Mucosa of rectum (tissue), 2 donors: ENCODE results near the gene KRT80.

Source experiments
- H3K27ac ChIP-seq, 2 donors: one replicate each; pipeline ENCODE4 v1.7.0; 2013; ENCODE audit warnings: inconsistent platforms in 2 of 2, low read depth in 2 of 2, low read length in 2 of 2
- H3K27me3 ChIP-seq, 2 donors: one replicate each; pipeline ENCODE4 v1.7.0; 2013; ENCODE audit warnings: low read length in 2 of 2; ENCODE audit not compliant: control insufficient read depth in 2 of 2, insufficient read depth in 2 of 2
- H3K36me3 ChIP-seq, 2 donors: one replicate each; pipeline ENCODE4 v1.7.0; 2013; ENCODE audit warnings: low read length in 2 of 2; ENCODE audit not compliant: control insufficient read depth in 2 of 2, insufficient read depth in 2 of 2
- H3K4me1 ChIP-seq, 2 donors: one replicate each; pipeline ENCODE4 v1.7.0; 2013; ENCODE audit warnings: low read length in 2 of 2, mild to moderate bottlenecking in 1 of 2; ENCODE audit not compliant: control insufficient read depth in 2 of 2, insufficient read depth in 2 of 2
- H3K4me3 ChIP-seq, 2 donors: one replicate each; pipeline ENCODE4 v1.7.0; 2013; ENCODE audit warnings: low read length in 2 of 2
- H3K9ac ChIP-seq, 2 donors: one replicate each; pipeline ENCODE4 v1.7.0; 2013; ENCODE audit warnings: low read length in 2 of 2, low read depth in 1 of 2, mild to moderate bottlenecking in 1 of 2
- H3K9me3 ChIP-seq, 2 donors: one replicate each; pipeline ENCODE4 v1.7.0; 2013; ENCODE audit warnings: low read length in 2 of 2; ENCODE audit not compliant: control insufficient read depth in 2 of 2
- donor health status: healthy.
- donor health status: Normal muscosa, but diverticular disease.

The KRT80 gene

GRCh38 chr12:52228366-52228765 lies 36.6 kb upstream of the KRT80 start:
- Histone ChIP-seq H3K4me3 (no peak overlapping the region), H3K27me3 (peaks cover 3 to 12% of the 10 kb centered on the region in 2 donors), H3K27ac (no peak overlapping the region), H3K9ac (no peak overlapping the region), H3K4me1 (peaks cover 9 to 13% of the 10 kb centered on the region in 2 donors), H3K36me3 (no peaks in the 10 kb centered on the region), H3K9me3 (no peaks in the 10 kb centered on the region)

- Histone ChIP-seq H3K27ac (no peak overlapping the region), H3K36me3 (no peaks in the 10 kb centered on the region), H3K9ac (no peak overlapping the region), H3K9me3 (no peaks in the 10 kb centered on the region), H3K4me1 (peaks cover 5 to 13% of the 10 kb centered on the region in 2 donors), H3K4me3 (no peak overlapping the region), H3K27me3 (peaks cover 3 to 9% of the 10 kb centered on the region in 2 donors)
Observed at GRCh38 chr12:52227606-52228166, 35.9 kb upstream of the KRT80 start.

GRCh38 chr12:52226446-52226845 lies 34.6 kb upstream of the KRT80 start:
- H3K4me3 ChIP-seq: no peak overlapping the region
- H3K27ac ChIP-seq: no peak overlapping the region
- no peaks in the 10 kb centered on the region for H3K36me3 ChIP-seq
- peaks cover 2 to 8% of the 10 kb centered on the region in 2 donors for H3K27me3 ChIP-seq
- H3K4me1 ChIP-seq: peaks cover 0 to 4% of the 10 kb centered on the region in 2 donors
- H3K9ac ChIP-seq: no peak overlapping the region
- no peaks in the 10 kb centered on the region for H3K9me3 ChIP-seq

GRCh38 chr12:52225752-52226151 lies 33.9 kb upstream of the KRT80 start:
- Histone ChIP-seq H3K4me3 (no peak overlapping the region), H3K4me1 (peaks cover 0 to 7% of the 10 kb centered on the region in 2 donors), H3K27me3 (peaks cover 2 to 4% of the 10 kb centered on the region in 2 donors), H3K9ac (no peak overlapping the region), H3K27ac (no peak overlapping the region), H3K36me3 (no peaks in the 10 kb centered on the region), H3K9me3 (no peaks in the 10 kb centered on the region)

GRCh38 chr12:52224151-52224550 lies 32.3 kb upstream of the KRT80 start:
- H3K27me3 ChIP-seq: peaks cover 2 to 4% of the 10 kb centered on the region in 2 donors
- no peak overlapping the region for H3K4me3 ChIP-seq
- no peak overlapping the region for H3K27ac ChIP-seq
- H3K9ac ChIP-seq: no peak overlapping the region
- H3K9me3 ChIP-seq: no peaks in the 10 kb centered on the region
- peaks cover 4 to 7% of the 10 kb centered on the region in 2 donors for H3K4me1 ChIP-seq
- H3K36me3 ChIP-seq: no peaks in the 10 kb centered on the region

GRCh38 chr12:52223406-52224039 lies 31.7 kb upstream of the KRT80 start:
- Histone ChIP-seq H3K4me3 (no peak overlapping the region), H3K27me3 (peaks cover 2 to 4% of the 10 kb centered on the region in 2 donors), H3K9me3 (no peaks in the 10 kb centered on the region), H3K9ac (no peak overlapping the region), H3K36me3 (no peaks in the 10 kb centered on the region), H3K4me1 (peaks cover 4 to 7% of the 10 kb centered on the region in 2 donors), H3K27ac (no peak overlapping the region)

GRCh38 chr12:52222692-52223091 lies 30.9 kb upstream of the KRT80 start:
- Histone ChIP-seq H3K27ac (no peak overlapping the region), H3K9ac (no peak overlapping the region), H3K9me3 (no peaks in the 10 kb centered on the region), H3K27me3 (peaks cover 2 to 4% of the 10 kb centered on the region in 2 donors), H3K4me3 (no peak overlapping the region), H3K4me1 (peaks cover 4 to 9% of the 10 kb centered on the region in 2 donors), H3K36me3 (no peaks in the 10 kb centered on the region)

GRCh38 chr12:52221912-52222457 lies 30.2 kb upstream of the KRT80 start:
- H3K9ac ChIP-seq: no peak overlapping the region
- H3K4me1 ChIP-seq: peaks cover 4 to 12% of the 10 kb centered on the region in 2 donors
- H3K27ac ChIP-seq: no peak overlapping the region
- no peak overlapping the region for H3K4me3 ChIP-seq
- H3K27me3 ChIP-seq: peaks cover 2 to 4% of the 10 kb centered on the region in 2 donors
- no peaks in the 10 kb centered on the region for H3K9me3 ChIP-seq
- H3K36me3 ChIP-seq: no peaks in the 10 kb centered on the region

GRCh38 chr12:52221070-52221781 lies 29.4 kb upstream of the KRT80 start:
- peaks cover 4 to 16% of the 10 kb centered on the region in 2 donors for H3K4me1 ChIP-seq

GRCh38 chr12:52220477-52220876 lies 28.7 kb upstream of the KRT80 start:
- H3K4me3 ChIP-seq: no peak overlapping the region
- no peak overlapping the region for H3K27ac ChIP-seq
- peaks cover 4 to 16% of the 10 kb centered on the region in 2 donors for H3K4me1 ChIP-seq
- no peaks in the 10 kb centered on the region for H3K9me3 ChIP-seq
- peaks cover 2 to 4% of the 10 kb centered on the region in 2 donors for H3K27me3 ChIP-seq
- H3K9ac ChIP-seq: no peak overlapping the region
- H3K36me3 ChIP-seq: no peaks in the 10 kb centered on the region

More at GRCh38 chr12:52221070-52221781, 29.4 kb upstream of the KRT80 start:
- no peaks in the 10 kb centered on the region for H3K36me3 ChIP-seq
- H3K9me3 ChIP-seq: no peaks in the 10 kb centered on the region
- no peak overlapping the region for H3K4me3 ChIP-seq
- peaks cover 2 to 4% of the 10 kb centered on the region in 2 donors for H3K27me3 ChIP-seq
- H3K27ac ChIP-seq: no peak overlapping the region
- no peak overlapping the region for H3K9ac ChIP-seq
